ENCODE results near the gene WDFY3. TPM values are rescaled to one million over a fixed set of nuclear protein-coding genes. Genes with fewer than 3 reads are reported as not detected.

WDFY3 gene
- total and polyA plus RNA-seq, 10 donors = 1.6 to 208 (median 127) TPM

DNA sequence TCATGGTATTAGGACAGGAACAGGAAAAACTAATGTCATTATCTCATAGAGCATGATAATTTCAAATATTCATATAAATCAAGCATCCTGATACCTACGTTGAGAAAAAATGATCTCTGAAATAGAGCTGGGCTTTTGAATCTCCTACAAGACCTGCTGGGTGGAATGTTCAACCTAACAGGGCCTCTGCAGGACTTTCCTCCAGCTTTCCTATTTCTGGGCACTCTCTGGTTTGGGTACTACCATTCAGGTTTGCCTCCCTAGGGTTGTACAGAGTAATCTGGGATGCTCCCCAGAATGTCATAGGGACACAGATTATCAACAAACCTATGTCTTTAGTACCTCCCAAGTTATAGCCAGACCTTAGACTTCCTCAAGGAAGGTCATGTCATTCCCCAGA lies 274.7 kb downstream of the WDFY3 start:
- no peak overlapping the region for H3K4me3 ChIP-seq
- H3K36me3 ChIP-seq = peaks cover 0 to 100% (median 29%) of the 10 kb centered on the region in 6 donors
- H3K27ac ChIP-seq = no peak overlapping the region
- intact Hi-C loops (cut with DNase I; ENCODE audit: low total_unique reads) = no loop called here
- no peak for DNase-seq
- TF ChIP-seq CTCF (IDR thresholded peaks at IDR 0.05 in 8 of 11, conservative IDR thresholded peaks at IDR 0.05 in 3 of 11) = no peak
- TF ChIP-seq POLR2AphosphoS5 (IDR thresholded peaks at IDR 0.05) = no peak
- no peak for TF ChIP-seq POLR2A (IDR thresholded peaks at IDR 0.05)
- WGBS, 5 donors = 68 to 96% (median 89%) methylated on average over 1 of the region's 1 CpG
- no peaks in the 10 kb centered on the region for H3K9me3 ChIP-seq
- H3K4me1 ChIP-seq = peaks cover 0 to 8% (median 0%) of the 10 kb centered on the region in 6 donors
- no peaks in the 10 kb centered on the region for H3K27me3 ChIP-seq (replicated peaks in 1 of 7)

GRCh38 chr4:84691170-84691691 lies 275.3 kb downstream of the WDFY3 start:
- no peak for TF ChIP-seq CTCF (IDR thresholded peaks at IDR 0.05 in 8 of 11, conservative IDR thresholded peaks at IDR 0.05 in 3 of 11)
- no peak for TF ChIP-seq POLR2A (IDR thresholded peaks at IDR 0.05)
- TF ChIP-seq POLR2AphosphoS5 (IDR thresholded peaks at IDR 0.05) = no peak
- no peak for DNase-seq
- Histone ChIP-seq H3K4me3 (no peak overlapping the region), H3K36me3 (peaks cover 0 to 100% (median 28%) of the 10 kb centered on the region in 6 donors), H3K27ac (no peak overlapping the region), H3K27me3 (replicated peaks in 1 of 7) (no peaks in the 10 kb centered on the region), H3K9me3 (no peaks in the 10 kb centered on the region), H3K4me1 (peaks cover 0 to 8% (median 0%) of the 10 kb centered on the region in 6 donors)
- intact Hi-C loops (cut with DNase I; ENCODE audit: low total_unique reads) = no loop called here
- WGBS, 5 donors = 36 to 80% (median 57%) methylated on average over 1 of the region's 1 CpG

DNA sequence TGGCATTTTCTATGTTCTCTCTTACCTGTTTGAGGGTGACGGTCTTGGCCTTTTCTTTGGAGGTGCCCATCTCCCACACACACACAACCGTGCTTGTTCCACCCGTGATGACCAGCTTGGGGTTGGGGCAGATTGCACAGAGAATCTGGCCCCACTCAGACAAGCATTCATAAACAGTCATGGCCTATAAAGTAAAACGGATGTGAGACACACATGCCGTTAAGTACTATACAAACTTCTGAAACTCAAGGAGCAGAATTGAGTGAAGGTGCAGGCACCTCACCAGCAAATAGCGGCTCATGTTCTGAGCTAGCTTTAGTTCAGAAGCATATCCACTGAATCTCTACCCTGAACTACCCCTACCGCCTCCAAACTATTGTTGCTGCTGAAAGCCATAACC lies 276.0 kb downstream of the WDFY3 start:
- DNase-seq = no peak
- intact Hi-C loops (cut with DNase I; ENCODE audit: low total_unique reads) = no loop called here
- TF ChIP-seq POLR2A (IDR thresholded peaks at IDR 0.05) (no peak), POLR2AphosphoS5 (IDR thresholded peaks at IDR 0.05) (no peak)
- H3K36me3 ChIP-seq = peaks cover 0 to 100% (median 25%) of the 10 kb centered on the region in 6 donors
- H3K27me3 ChIP-seq (replicated peaks in 1 of 7) = no peaks in the 10 kb centered on the region
- no peak overlapping the region for H3K4me3 ChIP-seq
- whole genome bisulfite sequencing, 5 donors = 92 to 97% (median 96%) methylated on average over 7 of the region's 7 CpGs
- H3K27ac ChIP-seq = no peak overlapping the region
- peaks cover 0 to 8% (median 0%) of the 10 kb centered on the region in 6 donors for H3K4me1 ChIP-seq
- no peaks in the 10 kb centered on the region for H3K9me3 ChIP-seq

GRCh38 chr4:84689197-84689596 lies 277.3 kb downstream of the WDFY3 start:
- Histone ChIP-seq H3K4me3 (no peak overlapping the region), H3K9me3 (no peaks in the 10 kb centered on the region), H3K36me3 (peaks cover 0 to 100% (median 20%) of the 10 kb centered on the region in 6 donors), H3K27me3 (replicated peaks in 1 of 7) (no peaks in the 10 kb centered on the region), H3K27ac (no peak overlapping the region), H3K4me1 (peaks cover 0 to 8% (median 0%) of the 10 kb centered on the region in 6 donors)
- intact Hi-C loops (cut with DNase I; ENCODE audit: low total_unique reads) = no loop called here
- no peak for DNase-seq
- TF ChIP-seq POLR2A (IDR thresholded peaks at IDR 0.05) = no peak
- no peak for TF ChIP-seq POLR2AphosphoS5 (IDR thresholded peaks at IDR 0.05)
- no peak for TF ChIP-seq CTCF (IDR thresholded peaks at IDR 0.05 in 8 of 11, conservative IDR thresholded peaks at IDR 0.05 in 3 of 11)

Data from spleen (tissue), 11 donors.